GM06990 (cell line): Measurements from ENCODE around the gene CRIM1.

ENCODE experiments used
- DNase-seq: peaks from one replicate; pipeline ENCODE4 v3.0.0-alpha.2; 2011; ENCODE audit not compliant: insufficient read length; ENCODE audit errors: extremely low read depth
- H3K27me3 ChIP-seq: replicated peaks from 2 replicates; pipeline ENCODE4 v1.6.0; 2011; ENCODE audit warnings: low read length; ENCODE audit not compliant: control insufficient read depth, insufficient read depth
- H3K36me3 ChIP-seq: 2 replicates; pipeline ENCODE4 v1.5.1; 2011; ENCODE audit warnings: low read length; ENCODE audit not compliant: control insufficient read depth, insufficient read depth
- H3K4me3 ChIP-seq: replicated peaks from 2 replicates; pipeline ENCODE4 v1.5.1; 2011; ENCODE audit warnings: low read depth, mild to moderate bottlenecking, control low read depth, low read length
- CTCF ChIP-seq: IDR thresholded peaks from 2 replicates; pipeline ENCODE4 v1.5.1; 2011; ENCODE audit warnings: low read length, control low read depth, mild to moderate bottlenecking, inconsistent platforms; ENCODE audit not compliant: insufficient read depth, poor library complexity, severe bottlenecking

CRIM1 gene

GRCh38 chr2:36383726-36384125 is 28.1 kb downstream of the CRIM1 start:
- H3K36me3 ChIP-seq = no peaks in the 10 kb centered on the region
- DNase-seq = no peak
- TF ChIP-seq CTCF = no peak
- no peak overlapping the region for H3K4me3 ChIP-seq
- H3K27me3 ChIP-seq = no peaks in the 10 kb centered on the region; the same call in 1 of the 2 replicates

- no peaks in the 10 kb centered on the region for H3K36me3 ChIP-seq
- H3K27me3 ChIP-seq = no peaks in the 10 kb centered on the region; the same call in 1 of the 2 replicates
- no peak for DNase-seq
- no peak overlapping the region for H3K4me3 ChIP-seq
- TF ChIP-seq CTCF = no peak
Measured at GRCh38 chr2:36384454-36384853, 28.9 kb downstream of the CRIM1 start.

GRCh38 chr2:36385603-36386002 is 30.0 kb downstream of the CRIM1 start:
- no peak for TF ChIP-seq CTCF
- no peak for DNase-seq
- Histone ChIP-seq H3K4me3 (no peak overlapping the region), H3K27me3 (no peaks in the 10 kb centered on the region; the same call in 1 of the 2 replicates), H3K36me3 (no peaks in the 10 kb centered on the region)

- DNase-seq = no peak
- TF ChIP-seq CTCF = no peak
- no peak overlapping the region for H3K4me3 ChIP-seq
- H3K27me3 ChIP-seq = no peaks in the 10 kb centered on the region; the same call in 1 of the 2 replicates
- no peaks in the 10 kb centered on the region for H3K36me3 ChIP-seq
Measured at GRCh38 chr2:36387258-36387916, 31.8 kb downstream of the CRIM1 start.

- Histone ChIP-seq H3K27me3 (no peaks in the 10 kb centered on the region; the same call in 1 of the 2 replicates), H3K36me3 (no peaks in the 10 kb centered on the region), H3K4me3 (no peak overlapping the region)
- DNase-seq = no peak
- TF ChIP-seq CTCF = no peak
Measured at GRCh38 chr2:36388472-36388871, 32.9 kb downstream of the CRIM1 start.
